NCI-H1092 treated with DMSO at 0.1 percent for 48 hours (cell line): ENCODE measurements around the gene TRIM47.
"Not testable (repeated sequence)": the region's sequence is repeated elsewhere in the genome, so short reads cannot be mapped to it uniquely, and the experiment has no call there.

ENCODE experiments used
- DNase-seq: peaks from one replicate; lab custom pipeline; 2025; lab: John Stamatoyannopoulos, UW

Gene TRIM47

DNA sequence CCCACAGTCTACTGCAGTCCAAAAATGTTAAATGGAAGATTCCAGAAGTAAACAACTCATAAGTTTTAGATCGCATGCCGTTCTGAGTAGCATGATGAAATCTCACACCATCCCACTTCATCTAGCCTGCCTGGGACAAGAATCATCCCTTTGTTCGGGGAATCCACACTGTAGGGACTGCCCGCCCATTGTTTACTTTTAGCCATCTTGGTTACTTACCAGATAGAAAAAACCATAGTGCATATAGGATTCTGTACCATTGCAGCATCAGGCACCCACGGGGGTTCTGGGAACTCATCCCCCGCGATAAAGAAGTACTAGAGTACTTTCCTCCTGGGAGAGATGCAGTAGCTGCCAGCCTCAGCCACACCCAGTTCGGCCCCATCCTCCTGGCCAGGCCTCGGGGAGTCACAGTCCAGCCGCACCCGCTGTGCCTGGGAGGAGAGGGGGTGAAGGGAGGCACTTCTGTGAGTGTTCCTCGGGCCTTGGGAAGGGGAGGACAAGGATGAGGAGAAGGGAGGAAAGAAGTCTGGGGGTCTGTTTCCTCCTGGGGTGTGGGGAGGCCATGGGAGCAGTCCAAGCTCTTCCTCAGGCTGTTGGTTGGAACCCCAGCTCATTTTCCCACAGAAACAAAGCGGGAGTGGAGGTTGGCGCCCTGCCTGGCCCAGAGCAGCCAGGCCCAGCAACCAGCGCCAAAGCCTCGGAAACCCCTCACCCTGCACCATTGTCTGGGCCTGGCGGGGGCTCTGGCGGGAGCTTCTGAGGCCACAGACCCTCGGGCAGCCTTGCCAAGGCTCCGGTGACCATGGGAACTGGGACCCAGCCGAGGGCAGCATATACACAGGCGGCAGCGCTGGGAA is 8.9 kb downstream of the TRIM47 start:
- DNase-seq, result peak; percentile 62

- DNase-seq, result not testable (repeated sequence)
Measured at GRCh38 chr17:75868730-75869281, 9.6 kb downstream of the TRIM47 start.

DNA sequence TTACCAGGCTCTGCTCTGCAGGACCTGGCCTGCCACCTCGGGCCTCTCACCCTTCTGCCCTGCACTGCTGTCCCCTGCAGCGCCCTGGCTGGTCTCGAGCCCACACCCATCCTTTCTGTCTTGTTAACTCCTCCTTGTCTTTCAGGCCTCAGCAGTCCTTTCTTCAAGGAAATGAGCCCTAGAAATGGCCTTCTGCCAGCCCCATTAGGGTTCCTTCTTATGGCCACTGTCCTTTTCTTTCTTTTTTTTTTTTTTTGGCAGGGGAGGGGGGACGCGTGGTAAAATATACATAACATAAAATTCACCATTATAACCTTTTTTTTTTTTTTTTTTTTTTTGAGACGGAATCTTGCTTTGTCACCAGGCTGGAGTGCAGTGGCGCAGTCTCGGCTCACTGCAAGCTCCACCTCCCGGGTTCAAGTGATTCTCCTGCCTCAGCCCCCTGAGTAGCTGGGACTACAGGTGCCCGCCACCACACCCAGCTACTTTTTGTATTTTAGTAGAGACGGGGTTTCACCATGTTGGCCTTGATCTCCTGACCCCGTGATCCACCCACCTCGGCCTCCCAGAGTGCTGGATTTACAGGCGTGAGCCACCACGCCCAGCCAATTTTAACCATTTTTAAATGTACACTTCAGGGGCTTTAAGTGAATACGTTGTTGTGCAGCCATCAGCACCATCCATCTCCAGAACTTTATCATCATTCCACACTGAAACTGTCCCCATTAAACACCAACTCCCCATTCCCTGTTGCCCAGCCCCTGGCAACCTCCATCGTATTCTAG is 12.8 kb downstream of the TRIM47 start:
- DNase-seq, result not testable (repeated sequence)

DNA sequence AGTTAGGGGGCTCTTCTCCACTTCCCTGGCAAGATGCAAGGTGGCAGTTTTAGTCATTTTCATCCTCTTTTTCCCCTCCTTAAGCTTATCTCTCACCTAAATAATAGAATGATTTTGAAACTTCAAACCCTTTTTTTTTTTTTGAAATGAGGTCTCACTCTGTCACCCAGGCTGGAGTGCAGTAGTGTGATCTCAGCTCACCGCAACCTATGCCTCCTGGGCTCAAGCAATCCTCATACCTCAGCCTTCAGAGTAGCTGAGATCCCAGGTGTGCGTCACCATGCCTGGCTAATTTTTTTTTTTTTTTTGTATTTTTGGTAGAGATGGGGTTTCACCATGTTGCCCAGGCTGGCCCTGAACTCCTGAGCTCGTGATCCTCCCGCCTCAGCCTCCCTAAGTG is 13.5 kb downstream of the TRIM47 start:
- not testable (repeated sequence) for DNase-seq

DNA sequence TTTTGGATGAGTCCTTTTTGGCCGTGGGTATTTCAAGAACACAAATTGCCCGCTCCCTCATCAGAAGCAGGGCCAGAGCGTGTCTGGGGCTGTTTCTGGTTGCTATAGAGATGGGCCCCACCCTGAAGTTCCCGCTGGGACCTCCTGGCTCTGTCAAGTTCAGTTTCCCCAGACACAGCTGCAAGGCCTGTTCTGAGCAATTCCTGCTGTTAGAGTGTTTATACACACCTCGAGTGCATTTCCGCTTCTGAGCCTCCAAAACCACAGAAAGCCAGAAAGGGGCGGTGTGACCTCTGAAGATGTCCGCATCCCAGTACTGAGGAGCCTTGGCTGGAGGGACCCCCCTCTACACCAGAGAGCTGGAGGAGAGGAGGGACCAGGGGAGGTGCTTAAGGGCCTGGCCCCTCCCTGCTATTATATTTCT is 13.9 kb downstream of the TRIM47 start:
- no peak for DNase-seq

DNA sequence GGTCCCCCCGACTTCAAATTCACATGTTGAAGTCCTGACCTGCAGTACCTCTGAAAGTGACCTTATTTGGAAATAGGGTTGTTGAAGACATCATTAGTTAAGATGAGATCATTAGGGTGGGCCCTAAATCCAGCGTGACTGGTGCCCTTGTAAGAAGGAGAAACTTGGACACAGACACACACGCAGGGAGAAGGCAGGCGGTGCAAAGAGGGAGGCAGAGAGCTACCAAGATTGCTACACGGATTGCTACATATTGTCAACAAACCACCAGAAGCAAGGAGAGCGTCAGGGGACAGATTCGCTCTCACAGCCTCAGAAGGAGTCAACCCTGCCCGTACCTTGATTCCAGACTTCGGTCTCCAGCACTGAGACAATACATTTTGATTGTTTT is 16.5 kb downstream of the TRIM47 start:
- no peak for DNase-seq

DNA sequence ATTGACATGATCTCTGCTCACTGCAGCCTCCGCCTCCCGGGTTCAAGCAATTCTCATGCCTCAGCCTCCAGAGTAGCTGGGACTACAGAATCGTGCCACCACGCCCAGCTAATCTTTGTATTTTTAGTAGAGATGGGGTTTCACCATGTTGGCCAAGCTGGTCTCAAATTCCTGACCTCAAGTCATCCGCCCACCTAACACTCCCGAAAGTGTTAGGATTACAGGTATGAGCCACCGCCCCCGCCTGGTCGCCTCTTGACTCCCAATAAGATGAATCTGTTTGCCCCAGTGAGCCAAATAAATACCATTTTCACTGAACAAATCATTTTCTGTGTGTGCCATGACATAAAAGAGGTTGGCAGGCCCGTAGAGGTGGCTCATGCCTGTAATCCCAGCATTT is 19.0 kb downstream of the TRIM47 start:
- not testable (repeated sequence) for DNase-seq

- DNase-seq, result peak; percentile 42
Measured at GRCh38 chr17:75856062-75856756, 22.2 kb downstream of the TRIM47 start.

GRCh38 chr17:75855310-75856061 is 22.9 kb downstream of the TRIM47 start, which contains the start of gene WBP2:
WBP2 (minus strand) TSS chr17:75855335; CDS start chr17:75855297, 38 bp downstream.
- peak; percentile 100 for DNase-seq

GRCh38 chr17:75854881-75855309 is 23.5 kb downstream of the TRIM47 start:
- no peak for DNase-seq

- no peak for DNase-seq
Measured at GRCh38 chr17:75854101-75854748, 24.2 kb downstream of the TRIM47 start.

GRCh38 chr17:75853433-75853832 is 24.9 kb downstream of the TRIM47 start:
- DNase-seq, result no peak

GRCh38 chr17:75851693-75851991 is 26.7 kb downstream of the TRIM47 start:
- DNase-seq, result not testable (repeated sequence)

DNA sequence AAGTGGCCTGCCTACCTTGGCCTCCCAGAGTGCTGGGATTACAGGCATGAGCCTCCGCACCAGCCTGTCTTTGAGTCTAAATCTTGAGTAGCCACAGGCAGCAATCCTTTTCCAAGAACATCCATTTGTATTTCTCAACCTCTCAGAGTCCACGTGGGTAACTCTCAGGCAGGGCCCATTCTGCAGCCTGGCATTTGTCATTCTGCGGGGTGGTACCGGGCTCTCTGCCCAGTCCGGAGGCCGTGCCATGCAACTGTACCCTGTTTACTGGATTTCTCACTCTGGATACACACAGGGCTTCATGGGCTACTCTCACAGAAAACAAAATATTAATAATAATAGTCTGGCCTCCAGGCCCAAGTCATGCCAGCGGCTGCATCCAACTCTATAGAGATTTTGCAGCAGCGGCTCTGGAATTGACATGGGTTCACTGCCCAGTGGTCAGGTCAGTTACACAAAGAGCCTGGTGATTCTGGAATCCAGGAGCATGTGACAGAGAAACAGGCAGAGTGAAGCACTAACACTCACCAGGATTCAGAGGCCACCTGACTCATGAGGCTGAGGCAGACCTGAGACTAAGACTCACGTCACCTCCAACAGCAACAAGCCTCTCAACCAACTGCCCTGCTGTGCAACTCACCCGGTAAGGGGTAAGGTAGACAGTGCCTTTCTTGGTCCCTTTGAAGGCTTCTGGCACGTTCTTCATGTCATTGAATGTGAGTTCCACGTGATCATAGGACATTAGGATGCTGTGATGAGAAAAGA is 27.3 kb downstream of the TRIM47 start:
- DNase-seq, result no peak

GRCh38 chr17:75849724-75850123 is 28.7 kb downstream of the TRIM47 start:
- DNase-seq, result no peak

- DNase-seq, result no peak
Measured at GRCh38 chr17:75849279-75849646, 29.1 kb downstream of the TRIM47 start.

DNA sequence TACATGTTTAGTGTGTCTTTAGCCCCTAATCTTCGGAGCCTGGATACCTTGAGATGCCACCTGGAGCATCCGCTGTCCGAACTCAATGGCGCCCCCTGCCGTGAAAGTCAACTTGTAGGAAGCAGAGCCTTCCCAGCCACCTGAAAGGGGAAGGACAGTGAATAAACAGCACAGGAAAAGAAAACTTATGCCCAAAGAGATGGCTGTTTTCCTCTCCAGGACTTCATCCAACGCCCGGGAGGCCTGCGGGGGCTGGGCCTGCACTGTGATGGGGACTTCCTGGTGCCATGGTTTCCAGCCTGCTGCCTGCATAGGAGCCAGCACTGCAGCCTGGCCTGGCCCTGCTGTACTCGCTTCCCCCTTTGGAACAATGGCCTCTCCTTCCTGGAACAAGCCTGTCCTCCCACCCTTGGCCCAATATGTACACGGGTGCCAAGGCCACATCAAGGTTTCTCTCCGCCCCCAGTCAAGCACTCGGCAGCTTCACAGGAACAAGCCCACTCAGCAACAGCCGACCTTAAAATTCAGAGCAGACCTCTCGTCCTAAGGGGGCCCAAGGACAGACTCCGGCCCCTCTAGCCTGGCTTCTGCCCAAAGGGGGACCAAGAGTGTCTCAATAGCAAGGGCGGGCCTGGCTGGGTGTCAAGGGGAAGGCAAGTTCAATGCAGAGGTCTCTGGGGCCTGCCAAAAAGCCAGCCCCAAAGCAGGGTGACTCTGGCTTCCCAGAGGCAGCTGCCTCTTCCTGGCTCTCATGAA is 29.7 kb downstream of the TRIM47 start:
- DNase-seq, result peak; percentile 47

DNA sequence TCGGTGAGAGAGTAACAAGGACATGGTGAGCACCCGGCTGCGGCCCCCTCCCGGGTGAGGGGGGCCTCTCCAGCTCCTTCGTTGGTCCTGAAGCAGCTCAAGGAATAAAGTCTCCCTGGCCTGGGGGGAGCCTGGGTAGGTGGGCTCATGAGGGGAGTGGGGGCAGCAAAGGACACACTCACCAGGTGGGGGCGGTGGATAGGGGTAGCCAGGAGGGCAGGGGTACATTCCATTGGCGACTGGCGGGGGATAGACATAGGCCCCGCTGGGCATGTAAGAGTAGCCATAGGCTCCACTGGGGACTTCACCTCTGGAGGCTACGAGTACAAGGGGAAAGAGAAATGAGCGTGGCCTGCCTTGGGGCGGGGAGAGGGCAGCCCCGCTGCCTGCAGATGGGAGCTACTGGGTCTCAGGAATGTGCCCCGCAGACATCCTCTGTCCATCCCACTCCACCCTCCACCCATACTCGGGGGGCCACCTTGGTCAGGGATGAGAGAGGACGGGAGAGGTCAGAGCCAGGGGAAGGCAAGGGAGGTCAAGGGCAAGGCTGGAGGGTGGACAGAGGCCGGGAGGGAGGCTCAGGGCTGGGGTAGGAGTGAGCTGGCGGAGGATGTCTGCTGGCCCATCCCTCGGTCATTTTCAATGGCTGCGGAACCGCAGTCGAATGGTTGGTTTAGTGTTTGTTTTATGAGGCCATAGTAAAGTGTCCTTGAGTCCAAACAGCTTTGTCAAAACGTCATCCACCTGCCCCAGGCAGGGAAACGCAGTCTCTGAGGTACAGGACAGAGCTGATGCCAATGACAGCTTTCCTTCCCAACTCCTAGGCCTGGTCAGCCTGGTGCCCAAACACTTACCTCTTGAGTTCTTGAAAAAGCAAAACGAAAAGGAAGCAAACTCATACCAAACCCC is 30.5 kb downstream of the TRIM47 start:
- no peak for DNase-seq
